ENCODE data around the gene MLXIP.

DNA sequence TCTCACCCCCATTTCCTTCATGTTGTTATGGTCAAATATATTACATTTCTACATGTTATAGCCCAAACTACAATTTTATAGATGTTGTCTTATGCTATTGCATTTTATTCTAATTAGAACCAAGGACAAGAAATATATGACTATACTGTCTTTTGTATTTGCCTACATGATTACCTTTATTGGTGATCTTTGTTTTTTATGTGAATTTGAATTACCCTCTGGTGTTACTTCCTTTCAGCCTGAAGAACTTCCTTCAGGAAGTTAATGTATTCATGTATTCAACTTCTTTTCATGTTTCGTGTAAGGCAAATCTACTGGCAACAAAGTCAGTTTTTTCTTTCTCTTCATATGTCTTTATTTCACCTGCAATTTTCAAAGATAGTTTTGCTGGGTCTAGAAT, 116.2 kb downstream of the MLXIP start:
- TF ChIP-seq POLR2A (IDR thresholded peaks at IDR 0.05): no peak
- TF ChIP-seq, protein P1, sequence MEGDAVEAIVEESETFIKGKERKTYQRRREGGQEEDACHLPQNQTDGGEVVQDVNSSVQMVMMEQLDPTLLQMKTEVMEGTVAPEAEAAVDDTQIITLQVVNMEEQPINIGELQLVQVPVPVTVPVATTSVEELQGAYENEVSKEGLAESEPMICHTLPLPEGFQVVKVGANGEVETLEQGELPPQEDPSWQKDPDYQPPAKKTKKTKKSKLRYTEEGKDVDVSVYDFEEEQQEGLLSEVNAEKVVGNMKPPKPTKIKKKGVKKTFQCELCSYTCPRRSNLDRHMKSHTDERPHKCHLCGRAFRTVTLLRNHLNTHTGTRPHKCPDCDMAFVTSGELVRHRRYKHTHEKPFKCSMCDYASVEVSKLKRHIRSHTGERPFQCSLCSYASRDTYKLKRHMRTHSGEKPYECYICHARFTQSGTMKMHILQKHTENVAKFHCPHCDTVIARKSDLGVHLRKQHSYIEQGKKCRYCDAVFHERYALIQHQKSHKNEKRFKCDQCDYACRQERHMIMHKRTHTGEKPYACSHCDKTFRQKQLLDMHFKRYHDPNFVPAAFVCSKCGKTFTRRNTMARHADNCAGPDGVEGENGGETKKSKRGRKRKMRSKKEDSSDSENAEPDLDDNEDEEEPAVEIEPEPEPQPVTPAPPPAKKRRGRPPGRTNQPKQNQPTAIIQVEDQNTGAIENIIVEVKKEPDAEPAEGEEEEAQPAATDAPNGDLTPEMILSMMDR (IDR thresholded peaks at IDR 0.05): no peak
